GM12801 (cell line): ENCODE measurements around the gene ZDHHC14.

Experiments used
- TF ChIP-seq, protein P1 (sequence below): IDR thresholded peaks from one replicate; pipeline ENCODE4 v1.5.1; 2011; ENCODE audit warnings: control low read depth; ENCODE audit not compliant: insufficient read length; ENCODE audit errors: extremely low read depth

ZDHHC14 gene

DNA sequence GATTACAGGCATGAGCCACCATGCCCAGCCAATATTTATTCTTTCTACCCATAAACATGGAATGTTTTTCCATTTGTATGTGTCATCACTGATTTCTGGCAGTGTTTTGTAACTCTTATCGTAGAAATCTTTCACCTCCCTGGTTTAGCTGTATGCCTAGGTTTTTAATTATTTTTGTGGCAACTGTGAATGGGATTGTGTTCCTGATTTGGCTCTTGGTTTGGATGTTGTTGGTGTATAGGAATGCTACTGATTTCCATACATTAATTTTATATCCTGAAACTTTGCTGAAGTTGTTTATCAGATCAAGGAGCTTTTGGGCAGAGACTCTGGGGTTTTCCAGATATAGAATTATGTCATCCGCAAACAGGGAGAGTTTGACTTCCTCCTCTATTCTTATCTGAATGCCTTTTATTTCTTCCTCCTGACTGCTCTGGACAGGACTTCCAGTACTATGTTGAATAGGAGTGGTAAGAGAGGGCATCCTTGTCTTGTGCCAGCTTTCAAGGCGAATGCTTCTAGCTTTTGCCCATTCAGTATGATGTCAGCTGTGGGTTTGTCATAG lies 198.6 kb downstream of the ZDHHC14 start:
- TF ChIP-seq, protein P1, sequence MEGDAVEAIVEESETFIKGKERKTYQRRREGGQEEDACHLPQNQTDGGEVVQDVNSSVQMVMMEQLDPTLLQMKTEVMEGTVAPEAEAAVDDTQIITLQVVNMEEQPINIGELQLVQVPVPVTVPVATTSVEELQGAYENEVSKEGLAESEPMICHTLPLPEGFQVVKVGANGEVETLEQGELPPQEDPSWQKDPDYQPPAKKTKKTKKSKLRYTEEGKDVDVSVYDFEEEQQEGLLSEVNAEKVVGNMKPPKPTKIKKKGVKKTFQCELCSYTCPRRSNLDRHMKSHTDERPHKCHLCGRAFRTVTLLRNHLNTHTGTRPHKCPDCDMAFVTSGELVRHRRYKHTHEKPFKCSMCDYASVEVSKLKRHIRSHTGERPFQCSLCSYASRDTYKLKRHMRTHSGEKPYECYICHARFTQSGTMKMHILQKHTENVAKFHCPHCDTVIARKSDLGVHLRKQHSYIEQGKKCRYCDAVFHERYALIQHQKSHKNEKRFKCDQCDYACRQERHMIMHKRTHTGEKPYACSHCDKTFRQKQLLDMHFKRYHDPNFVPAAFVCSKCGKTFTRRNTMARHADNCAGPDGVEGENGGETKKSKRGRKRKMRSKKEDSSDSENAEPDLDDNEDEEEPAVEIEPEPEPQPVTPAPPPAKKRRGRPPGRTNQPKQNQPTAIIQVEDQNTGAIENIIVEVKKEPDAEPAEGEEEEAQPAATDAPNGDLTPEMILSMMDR = no peak

GRCh38 chr6:157584036-157584435 lies 203.0 kb downstream of the ZDHHC14 start:
- TF ChIP-seq, protein P1 = no peak

- TF ChIP-seq, protein P1 = no peak
Observed at GRCh38 chr6:157585274-157586087, 204.5 kb downstream of the ZDHHC14 start.

- TF ChIP-seq, protein P1 = no peak
Observed at GRCh38 chr6:157586088-157586414, 205.1 kb downstream of the ZDHHC14 start.

- TF ChIP-seq, protein P1 = no peak
Observed at GRCh38 chr6:157586476-157587126, 205.6 kb downstream of the ZDHHC14 start.

GRCh38 chr6:157587127-157587926 lies 206.3 kb downstream of the ZDHHC14 start:
- TF ChIP-seq, protein P1 = no peak

DNA sequence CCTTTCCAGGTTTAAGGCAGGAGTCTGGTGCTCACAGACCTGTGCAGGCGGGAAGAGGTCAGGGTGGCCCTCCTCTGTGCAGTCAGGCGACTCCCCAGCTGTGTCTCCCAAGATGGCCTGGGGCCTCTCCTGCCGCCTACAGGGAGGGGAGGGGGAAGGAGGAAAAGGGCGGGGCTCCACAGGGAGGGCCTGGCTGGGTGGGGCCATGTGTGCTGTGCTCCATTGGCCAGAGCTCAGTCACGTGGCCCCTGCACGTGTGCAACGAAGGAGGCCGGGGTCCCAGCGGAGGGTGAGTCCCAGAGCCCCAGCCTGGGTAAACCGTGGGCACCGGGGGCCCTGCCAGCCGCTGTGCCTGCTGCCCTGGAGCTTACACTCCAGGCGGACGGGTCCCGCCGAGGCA lies 211.6 kb downstream of the ZDHHC14 start:
- TF ChIP-seq, protein P1 = no peak
